HepG2 (cell line): ENCODE data around the gene JMJD8. TPM values are rescaled to one million over a fixed set of nuclear protein-coding genes. Genes with fewer than 3 reads are reported as not detected.

ENCODE experiments used
- ATF1 ChIP-seq: IDR thresholded peaks from 2 replicates; pipeline ENCODE4 v1.6.1; 2016; ENCODE audit warnings: mild to moderate bottlenecking, control low read depth
- BRF2 ChIP-seq: sonication (generic); formaldehyde crosslinking; IDR thresholded peaks from 2 replicates; pipeline ENCODE4 v1.8.1; 2022; ENCODE audit warnings: mild to moderate bottlenecking, missing genetic modification reagents
- ELK4 ChIP-seq: sonication (generic); formaldehyde crosslinking; IDR thresholded peaks from 2 replicates; pipeline ENCODE4 v1.9.0; 2021; ENCODE audit warnings: missing genetic modification reagents, borderline replicate concordance
- MAFG ChIP-seq: sonication (generic); formaldehyde crosslinking; IDR thresholded peaks from 2 replicates; pipeline ENCODE4 v1.5.1; 2020; ENCODE audit warnings: mild to moderate bottlenecking, missing genetic modification reagents
- MATR3 ChIP-seq: sonication (generic); formaldehyde crosslinking; IDR thresholded peaks from 2 replicates; pipeline ENCODE4 v1.4.0; 2020; ENCODE audit warnings: missing genetic modification reagents
- MEIS1 ChIP-seq: sonication (generic); formaldehyde crosslinking; IDR thresholded peaks from 2 replicates; pipeline ENCODE4 v1.9.0; 2021; ENCODE audit warnings: mild to moderate bottlenecking, missing genetic modification reagents, moderate library complexity, borderline replicate concordance
- MTERF4 ChIP-seq: sonication (generic); formaldehyde crosslinking; IDR thresholded peaks from 2 replicates; pipeline ENCODE4 v1.8.0; 2023; ENCODE audit warnings: mild to moderate bottlenecking, missing genetic modification reagents
- MYPOP ChIP-seq: sonication (generic); formaldehyde crosslinking; IDR thresholded peaks from 2 replicates; pipeline ENCODE4 v1.8.1; 2023; ENCODE audit warnings: mild to moderate bottlenecking, moderate library complexity, missing genetic modification reagents
- POLR2A ChIP-seq, 2 experiments: IDR thresholded peaks; 2 replicates each; pipeline ENCODE4 v1.6.1; 2011; ENCODE audit warnings: low read depth in 2 of 2, low read length in 2 of 2, mild to moderate bottlenecking in 1 of 2, moderate library complexity in 1 of 2; ENCODE audit not compliant: insufficient read depth in 1 of 2
- RBFOX2 ChIP-seq: fragments of 200-400 bp; formaldehyde crosslinking; IDR thresholded peaks from 2 replicates; pipeline ENCODE4 v1.6.1; 2017; ENCODE audit warnings: low read depth, mild to moderate bottlenecking, low read length
- RBM39 ChIP-seq: fragments of 200-400 bp; formaldehyde crosslinking; IDR thresholded peaks from one replicate; pipeline ENCODE4 v1.6.1; 2018; ENCODE audit warnings: antibody characterized with exemption, mild to moderate bottlenecking, low read depth, low read length; ENCODE audit not compliant: poor library complexity, severe bottlenecking
- RELA ChIP-seq: sonication (generic); formaldehyde crosslinking; IDR thresholded peaks from 2 replicates; pipeline ENCODE4 v1.4.0; 2020; ENCODE audit warnings: missing genetic modification reagents
- SMAD3 ChIP-seq: sonication (generic); formaldehyde crosslinking; IDR thresholded peaks from 2 replicates; pipeline ENCODE4 v1.4.0; 2020; ENCODE audit warnings: missing genetic modification reagents
- TCF7 ChIP-seq: sonication (generic); IDR thresholded peaks from 2 replicates; pipeline ENCODE4 v1.6.1; 2016; ENCODE audit warnings: antibody characterized with exemption, low read depth
- TFE3 ChIP-seq: IDR thresholded peaks from 2 replicates; pipeline ENCODE4 v1.6.1; 2016
- ZBTB34 ChIP-seq: sonication (generic); formaldehyde crosslinking; IDR thresholded peaks from 2 replicates; pipeline ENCODE4 v1.8.0; 2022; ENCODE audit warnings: mild to moderate bottlenecking, missing genetic modification reagents
- ZNF253 ChIP-seq: sonication (generic); formaldehyde crosslinking; IDR thresholded peaks from 2 replicates; pipeline ENCODE4 v1.8.0; 2022; ENCODE audit warnings: mild to moderate bottlenecking, missing genetic modification reagents, borderline replicate concordance
- ZNF367 ChIP-seq: sonication (generic); formaldehyde crosslinking; IDR thresholded peaks from 2 replicates; pipeline ENCODE4 v1.4.0; 2020; ENCODE audit warnings: missing genetic modification reagents, borderline replicate concordance
- ZNF770 ChIP-seq: sonication (generic); formaldehyde crosslinking; IDR thresholded peaks from 2 replicates; pipeline ENCODE4 v1.5.0; 2020; ENCODE audit warnings: mild to moderate bottlenecking, missing genetic modification reagents
- polyA plus RNA-seq, 8 experiments: library from polyadenylated mRNA; depleted of rRNA in 3 of 8; stranded (reverse) in 7 of 8; unstranded in 1 of 8; fragments of >200 nt; fragmentation: Illumina TruSeq in 4 of 8; extraction: Trizol in 4 of 8; gene quantifications; 2 replicates each; pipeline versions ENCODE4 v1.2.1 to v1.2.3, GENCODE V29; 2011 to 2016; ENCODE audit warnings: low read depth in 4 of 8, missing spikeins in 1 of 8, mixed read lengths in 1 of 8; ENCODE audit not compliant: insufficient read depth in 1 of 8
- total RNA-seq, 5 experiments: library from RNA; depleted of rRNA; stranded (reverse); fragments of >200 nt; fragmentation: Illumina TruSeq; extraction: Trizol; gene quantifications; 2 replicates each; pipeline ENCODE4 v1.2.3, GENCODE V29; 2016; ENCODE audit warnings: low read depth in 1 of 5

JMJD8 gene
- total and polyA plus RNA-seq, 2 of the 13 experiments (the other 11 are each of a cell fraction or from before 2014, with no cell fraction given) = 2.6 to 11.8 TPM

GRCh38 chr16:729768-730665, 45.9 kb upstream of the JMJD8 start (continued):
- TF ChIP-seq TFE3 (CRISPR knock-in tag) = no peak
- TF ChIP-seq SMAD3 (CRISPR knock-in tag) = no peak
- TF ChIP-seq RBM39 = no peak
- no peak for TF ChIP-seq ZNF253
- TF ChIP-seq ZNF367 (CRISPR knock-in tag) = no peak
- TF ChIP-seq ZNF770 (CRISPR knock-in tag) = no peak
- no peak for TF ChIP-seq MATR3 (CRISPR knock-in tag)
- no peak for TF ChIP-seq MAFG (CRISPR knock-in tag)
- no peak for TF ChIP-seq BRF2 (CRISPR knock-in tag)
- no peak for TF ChIP-seq RELA (CRISPR knock-in tag)
- no peak for TF ChIP-seq MTERF4 (CRISPR knock-in tag)
- no peak for TF ChIP-seq ATF1
- no peak for TF ChIP-seq TCF7
- TF ChIP-seq ELK4 (CRISPR knock-in tag) = no peak
- peak; percentile 36 for TF ChIP-seq RBFOX2
- peak in 1 of 2 experiments; percentile 14; a peak in 1 of 4 replicates for TF ChIP-seq POLR2A (IDR thresholded peaks at IDR 0.05; ENCODE audit: insufficient read depth in 1 of 2, low read depth in 2 of 2, low read length in 2 of 2)
- TF ChIP-seq MEIS1 (CRISPR knock-in tag) = no peak
- TF ChIP-seq MYPOP (CRISPR knock-in tag) = no peak
- no peak for TF ChIP-seq ZBTB34 (CRISPR knock-in tag)
